Skeletal muscle tissue (tissue), 4 donors: Measurements from ENCODE around the gene EPS8L1. TPM values are rescaled to one million over a fixed set of nuclear protein-coding genes. Genes with fewer than 3 reads are reported as not detected.
A peak's percentile ranks its signal among the peaks of the same experiment; 100 is the strongest.
"Not testable (repeated sequence)": the region's sequence is repeated elsewhere in the genome, so short reads cannot be mapped to it uniquely, and the experiment has no call there.

ENCODE experiments used
- H3K27ac ChIP-seq: one replicate; pipeline ENCODE4 v1.7.0; 2013; ENCODE audit warnings: mild to moderate bottlenecking, low read depth, low read length, inconsistent platforms
- H3K27me3 ChIP-seq, 3 donors: one replicate each; pipeline ENCODE4 v1.7.0; 2013; ENCODE audit warnings: low read length in 3 of 3; ENCODE audit not compliant: control insufficient read depth in 3 of 3, insufficient read depth in 3 of 3
- H3K36me3 ChIP-seq, 3 donors: one replicate each; pipeline ENCODE4 v1.7.0; 2013; ENCODE audit warnings: low read length in 3 of 3; ENCODE audit not compliant: control insufficient read depth in 3 of 3, insufficient read depth in 3 of 3
- H3K4me1 ChIP-seq, 3 donors: one replicate each; pipeline ENCODE4 v1.7.0; 2013; ENCODE audit warnings: low read length in 3 of 3, mild to moderate bottlenecking in 3 of 3; ENCODE audit not compliant: control insufficient read depth in 3 of 3, insufficient read depth in 3 of 3
- H3K4me3 ChIP-seq, 3 donors: one replicate each; pipeline ENCODE4 v1.7.0; 2013; ENCODE audit warnings: low read length in 3 of 3
- H3K9ac ChIP-seq, 3 donors: one replicate each; pipeline ENCODE4 v1.7.0; 2013; ENCODE audit warnings: low read length in 3 of 3, mild to moderate bottlenecking in 3 of 3, moderate library complexity in 2 of 3, low read depth in 1 of 3
- H3K9me3 ChIP-seq, 3 donors: one replicate each; pipeline ENCODE4 v1.7.0; 2013; ENCODE audit warnings: low read length in 3 of 3; ENCODE audit not compliant: control insufficient read depth in 3 of 3
- total RNA-seq: library from RNA; depleted of rRNA; stranded (reverse); fragments of >200 nt; gene quantifications from one replicate; pipeline ENCODE4 v1.2.3, GENCODE V29; 2014
- donor health status: Osteomylitis.

The EPS8L1 gene
- total RNA-seq, 1 donor from 2014 or later = 1.0 TPM

- Histone ChIP-seq H3K4me3 (peak overlapping the region in 1 of 3 donors; percentile 22), H3K9me3 (no peaks in the 10 kb centered on the region), H3K36me3 (peaks cover 33 to 42% (median 36%) of the 10 kb centered on the region in 3 donors), H3K9ac (peak overlapping the region in 2 of 3 donors; percentile 8 to 20), H3K27me3 (peaks cover 0 to 4% (median 0%) of the 10 kb centered on the region in 3 donors), H3K27ac (peak overlapping the region; percentile 48), H3K4me1 (peaks cover 6 to 20% (median 15%) of the 10 kb centered on the region in 3 donors)
Observed at GRCh38 chr19:55099557-55100506, 24.2 kb downstream of the EPS8L1 start.

- no peak overlapping the region for H3K9ac ChIP-seq
- H3K36me3 ChIP-seq = peaks cover 29 to 37% (median 35%) of the 10 kb centered on the region in 3 donors
- no peak overlapping the region for H3K4me3 ChIP-seq
- H3K9me3 ChIP-seq = no peaks in the 10 kb centered on the region
- peaks cover 0 to 4% (median 0%) of the 10 kb centered on the region in 3 donors for H3K27me3 ChIP-seq
- peaks cover 6 to 16% (median 15%) of the 10 kb centered on the region in 3 donors for H3K4me1 ChIP-seq
- no peak overlapping the region for H3K27ac ChIP-seq
Observed at GRCh38 chr19:55101261-55101660, 25.6 kb downstream of the EPS8L1 start.

- H3K9me3 ChIP-seq = no peaks in the 10 kb centered on the region
- no peak overlapping the region for H3K27ac ChIP-seq
- peaks cover 0 to 4% (median 0%) of the 10 kb centered on the region in 3 donors for H3K27me3 ChIP-seq
- H3K36me3 ChIP-seq = peaks cover 29 to 40% (median 35%) of the 10 kb centered on the region in 3 donors
- H3K4me3 ChIP-seq = no peak overlapping the region
- no peak overlapping the region for H3K9ac ChIP-seq
- H3K4me1 ChIP-seq = peaks cover 6 to 16% (median 15%) of the 10 kb centered on the region in 3 donors
Observed at GRCh38 chr19:55103190-55103589, 27.5 kb downstream of the EPS8L1 start.

- Histone ChIP-seq H3K4me1 (peaks cover 0 to 3% (median 0%) of the 10 kb centered on the region in 3 donors), H3K9me3 (no peaks in the 10 kb centered on the region), H3K27me3 (no peaks in the 10 kb centered on the region), H3K4me3 (no peak overlapping the region), H3K9ac (no peak overlapping the region), H3K36me3 (peaks cover 34 to 41% (median 36%) of the 10 kb centered on the region in 3 donors), H3K27ac (no peak overlapping the region)
Observed at GRCh38 chr19:55105237-55105636, 29.6 kb downstream of the EPS8L1 start.

GRCh38 chr19:55106591-55106990 lies 30.9 kb downstream of the EPS8L1 start:
- Histone ChIP-seq H3K4me1 (peaks cover 0 to 3% (median 3%) of the 10 kb centered on the region in 3 donors), H3K27ac (no peak overlapping the region), H3K9ac (no peak overlapping the region), H3K4me3 (no peak overlapping the region), H3K9me3 (no peaks in the 10 kb centered on the region), H3K27me3 (no peaks in the 10 kb centered on the region), H3K36me3 (peaks cover 30 to 35% (median 32%) of the 10 kb centered on the region in 3 donors)

- not testable (repeated sequence) for H3K9ac ChIP-seq, H3K4me3 ChIP-seq, H3K4me1 ChIP-seq, H3K27ac ChIP-seq, H3K27me3 ChIP-seq, H3K9me3 ChIP-seq
- peaks cover 24 to 29% (median 27%) of the 10 kb centered on the region in 3 donors for H3K36me3 ChIP-seq
Observed at GRCh38 chr19:55107252-55107651, 31.6 kb downstream of the EPS8L1 start.

- H3K27ac ChIP-seq = no peak overlapping the region
Observed at GRCh38 chr19:55109527-55110291, 34.0 kb downstream of the EPS8L1 start.

GRCh38 chr19:55111238-55111831 lies 35.7 kb downstream of the EPS8L1 start:
- Histone ChIP-seq H3K4me3 (no peak overlapping the region), H3K27me3 (no peaks in the 10 kb centered on the region), H3K4me1 (peaks cover 34 to 45% (median 34%) of the 10 kb centered on the region in 3 donors), H3K9ac (peak overlapping the region in 1 of 3 donors; percentile 50), H3K9me3 (no peaks in the 10 kb centered on the region), H3K27ac (peak overlapping the region; percentile 28), H3K36me3 (peaks cover 11 to 16% (median 14%) of the 10 kb centered on the region in 3 donors)

More at GRCh38 chr19:55109527-55110291, 34.0 kb downstream of the EPS8L1 start:
- Histone ChIP-seq H3K27me3 (no peaks in the 10 kb centered on the region), H3K9me3 (no peaks in the 10 kb centered on the region), H3K36me3 (peaks cover 11 to 20% (median 16%) of the 10 kb centered on the region in 3 donors), H3K4me1 (peaks cover 19 to 30% (median 22%) of the 10 kb centered on the region in 3 donors), H3K4me3 (no peak overlapping the region), H3K9ac (no peak overlapping the region)

GRCh38 chr19:55112246-55112776 lies 36.6 kb downstream of the EPS8L1 start:
- H3K4me1 ChIP-seq = peaks cover 40 to 51% (median 41%) of the 10 kb centered on the region in 3 donors
- H3K27me3 ChIP-seq = no peaks in the 10 kb centered on the region
- H3K4me3 ChIP-seq = no peak overlapping the region
- H3K36me3 ChIP-seq = peaks cover 9 to 12% (median 11%) of the 10 kb centered on the region in 3 donors
- H3K9me3 ChIP-seq = no peaks in the 10 kb centered on the region
- peak overlapping the region in 2 of 3 donors; percentile 40 to 92 for H3K9ac ChIP-seq
- peak overlapping the region; percentile 86 for H3K27ac ChIP-seq
